ENCODE results near the gene PHLPP1.

GRCh38 chr18:63017977-63018376, 302.6 kb downstream of the PHLPP1 start:
- TF ChIP-seq POLR2A (IDR thresholded peaks at IDR 0.05; ENCODE audit: borderline replicate concordance, extremely low read depth, insufficient read depth, insufficient read length) (no peak), RAD21 (IDR thresholded peaks at IDR 0.05; ENCODE audit: low read depth) (no peak), EGR1 (IDR thresholded peaks at IDR 0.05; ENCODE audit: low read depth) (no peak)
- TF ChIP-seq, protein P1, sequence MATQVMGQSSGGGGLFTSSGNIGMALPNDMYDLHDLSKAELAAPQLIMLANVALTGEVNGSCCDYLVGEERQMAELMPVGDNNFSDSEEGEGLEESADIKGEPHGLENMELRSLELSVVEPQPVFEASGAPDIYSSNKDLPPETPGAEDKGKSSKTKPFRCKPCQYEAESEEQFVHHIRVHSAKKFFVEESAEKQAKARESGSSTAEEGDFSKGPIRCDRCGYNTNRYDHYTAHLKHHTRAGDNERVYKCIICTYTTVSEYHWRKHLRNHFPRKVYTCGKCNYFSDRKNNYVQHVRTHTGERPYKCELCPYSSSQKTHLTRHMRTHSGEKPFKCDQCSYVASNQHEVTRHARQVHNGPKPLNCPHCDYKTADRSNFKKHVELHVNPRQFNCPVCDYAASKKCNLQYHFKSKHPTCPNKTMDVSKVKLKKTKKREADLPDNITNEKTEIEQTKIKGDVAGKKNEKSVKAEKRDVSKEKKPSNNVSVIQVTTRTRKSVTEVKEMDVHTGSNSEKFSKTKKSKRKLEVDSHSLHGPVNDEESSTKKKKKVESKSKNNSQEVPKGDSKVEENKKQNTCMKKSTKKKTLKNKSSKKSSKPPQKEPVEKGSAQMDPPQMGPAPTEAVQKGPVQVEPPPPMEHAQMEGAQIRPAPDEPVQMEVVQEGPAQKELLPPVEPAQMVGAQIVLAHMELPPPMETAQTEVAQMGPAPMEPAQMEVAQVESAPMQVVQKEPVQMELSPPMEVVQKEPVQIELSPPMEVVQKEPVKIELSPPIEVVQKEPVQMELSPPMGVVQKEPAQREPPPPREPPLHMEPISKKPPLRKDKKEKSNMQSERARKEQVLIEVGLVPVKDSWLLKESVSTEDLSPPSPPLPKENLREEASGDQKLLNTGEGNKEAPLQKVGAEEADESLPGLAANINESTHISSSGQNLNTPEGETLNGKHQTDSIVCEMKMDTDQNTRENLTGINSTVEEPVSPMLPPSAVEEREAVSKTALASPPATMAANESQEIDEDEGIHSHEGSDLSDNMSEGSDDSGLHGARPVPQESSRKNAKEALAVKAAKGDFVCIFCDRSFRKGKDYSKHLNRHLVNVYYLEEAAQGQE (IDR thresholded peaks at IDR 0.05; ENCODE audit: low read depth), result no peak
- TF ChIP-seq, protein P2, sequence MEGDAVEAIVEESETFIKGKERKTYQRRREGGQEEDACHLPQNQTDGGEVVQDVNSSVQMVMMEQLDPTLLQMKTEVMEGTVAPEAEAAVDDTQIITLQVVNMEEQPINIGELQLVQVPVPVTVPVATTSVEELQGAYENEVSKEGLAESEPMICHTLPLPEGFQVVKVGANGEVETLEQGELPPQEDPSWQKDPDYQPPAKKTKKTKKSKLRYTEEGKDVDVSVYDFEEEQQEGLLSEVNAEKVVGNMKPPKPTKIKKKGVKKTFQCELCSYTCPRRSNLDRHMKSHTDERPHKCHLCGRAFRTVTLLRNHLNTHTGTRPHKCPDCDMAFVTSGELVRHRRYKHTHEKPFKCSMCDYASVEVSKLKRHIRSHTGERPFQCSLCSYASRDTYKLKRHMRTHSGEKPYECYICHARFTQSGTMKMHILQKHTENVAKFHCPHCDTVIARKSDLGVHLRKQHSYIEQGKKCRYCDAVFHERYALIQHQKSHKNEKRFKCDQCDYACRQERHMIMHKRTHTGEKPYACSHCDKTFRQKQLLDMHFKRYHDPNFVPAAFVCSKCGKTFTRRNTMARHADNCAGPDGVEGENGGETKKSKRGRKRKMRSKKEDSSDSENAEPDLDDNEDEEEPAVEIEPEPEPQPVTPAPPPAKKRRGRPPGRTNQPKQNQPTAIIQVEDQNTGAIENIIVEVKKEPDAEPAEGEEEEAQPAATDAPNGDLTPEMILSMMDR (IDR thresholded peaks at IDR 0.05 in 2 of 3, conservative IDR thresholded peaks at IDR 0.05 in 1 of 3; ENCODE audit: borderline replicate concordance in 1 of 3, insufficient read depth in 1 of 3, low read depth in 2 of 3, low read length in 2 of 3), result no peak

All from HCT116 (cell line).